GM21526 (cell line): Measurements from ENCODE around the gene NDUFV2.
A peak's percentile ranks its signal among the peaks of the same experiment; 100 is the strongest.
"Not testable (repeated sequence)": the region's sequence is repeated elsewhere in the genome, so short reads cannot be mapped to it uniquely, and the experiment has no call there.

ENCODE experiments used
- ATAC-seq: cut with Tn5 transposase; IDR thresholded peaks from one replicate; pipeline ENCODE4 v1.9.1; 2021; ENCODE audit warnings: moderate library complexity; ENCODE audit not compliant: unreplicated experiment, low FRiP score

Gene NDUFV2

GRCh38 chr18:9088727-9089126, 13.8 kb upstream of the NDUFV2 start:
- ATAC-seq: not testable (repeated sequence)

GRCh38 chr18:9090578-9090977, 11.9 kb upstream of the NDUFV2 start:
- no peak for ATAC-seq

DNA sequence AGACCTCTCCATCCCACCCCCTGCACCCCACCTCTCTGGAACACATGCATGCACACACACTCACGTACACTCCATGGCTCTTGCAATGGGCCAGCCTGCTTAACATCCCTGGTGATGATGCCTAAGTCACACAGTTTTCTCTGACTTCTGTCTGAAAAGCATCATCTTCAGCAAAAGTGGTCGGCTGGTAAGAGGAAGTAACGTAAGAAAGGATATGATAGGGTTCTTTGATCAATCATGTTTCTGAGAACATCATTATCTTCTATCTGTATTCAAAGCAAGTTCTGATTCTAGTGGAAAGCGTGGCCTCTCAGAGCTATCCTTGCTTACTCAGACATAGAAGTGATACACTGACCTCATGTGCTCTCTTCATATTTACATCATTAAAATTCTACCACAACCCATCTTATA, 11.4 kb upstream of the NDUFV2 start:
- no peak for ATAC-seq

- ATAC-seq: no peak
These were observed 9.8 kb upstream of the NDUFV2 start for GRCh38 chr18:9092665-9093064.

DNA sequence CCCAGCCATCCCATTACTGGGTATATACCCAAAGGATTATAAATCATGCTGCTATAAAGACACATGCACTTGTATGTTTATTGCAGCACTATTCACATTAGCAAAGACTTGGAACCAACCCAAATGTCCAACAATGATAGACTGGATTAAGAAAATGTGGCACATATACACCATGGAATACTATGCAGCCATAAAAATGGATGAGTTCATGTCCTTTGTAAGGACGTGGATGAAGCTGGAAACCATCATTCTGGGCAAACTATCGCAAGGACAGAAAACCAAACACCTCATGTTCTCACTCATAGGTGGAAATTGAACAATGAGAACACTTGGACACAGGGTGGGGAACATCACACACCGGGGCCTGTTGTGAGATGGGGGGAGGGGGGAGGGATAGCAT, 9.4 kb upstream of the NDUFV2 start:
- not testable (repeated sequence) for ATAC-seq

- ATAC-seq: no peak
These were observed 7.9 kb upstream of the NDUFV2 start for GRCh38 chr18:9094307-9095226.

GRCh38 chr18:9095297-9096006, 7.0 kb upstream of the NDUFV2 start:
- peak; percentile 77 for ATAC-seq

GRCh38 chr18:9096007-9096371, 6.5 kb upstream of the NDUFV2 start:
- no peak for ATAC-seq

DNA sequence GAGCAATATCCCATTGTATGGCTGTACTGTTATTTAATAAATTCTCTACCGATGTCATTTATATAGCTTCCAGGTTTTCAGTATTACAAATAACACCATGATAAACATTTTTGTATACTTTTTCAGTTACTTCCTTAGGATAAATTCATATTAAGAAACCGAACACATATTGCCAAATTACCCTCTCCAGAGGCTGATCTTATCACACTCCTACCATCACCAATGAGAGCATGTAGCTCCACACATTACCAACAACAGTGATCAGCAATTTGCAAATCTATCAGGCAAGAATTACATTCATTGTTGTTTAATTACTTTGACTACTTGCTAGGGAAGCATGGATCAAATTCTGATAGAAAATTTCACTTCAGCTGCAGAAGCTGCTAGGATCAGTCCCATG, 5.8 kb upstream of the NDUFV2 start:
- ATAC-seq: no peak

GRCh38 chr18:9097349-9097748, 5.2 kb upstream of the NDUFV2 start:
- ATAC-seq: no peak

DNA sequence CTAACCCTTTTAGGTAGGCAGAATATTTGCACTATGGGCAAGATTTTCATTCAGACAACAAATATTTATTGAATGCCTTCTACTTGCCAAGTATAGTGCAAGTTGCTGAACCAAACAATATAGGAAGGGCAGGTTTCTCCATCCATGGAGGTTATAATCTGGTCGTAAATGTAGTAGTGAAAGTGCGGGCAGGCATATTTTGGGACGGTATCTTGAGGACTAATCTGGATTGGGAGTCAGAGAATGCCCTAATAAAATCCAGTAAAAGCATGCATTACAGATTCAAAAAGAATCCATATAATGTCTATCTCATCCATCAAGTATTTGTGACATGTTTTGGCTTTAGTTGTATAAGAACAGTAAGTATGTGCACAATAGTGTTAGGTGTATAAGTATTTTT, 1.7 kb upstream of the NDUFV2 start:
- no peak for ATAC-seq

GRCh38 chr18:9101730-9102507, 580 bp upstream of the NDUFV2 start:
- peak; percentile 14 for ATAC-seq

- no peak for ATAC-seq
These were observed 926 bp downstream of the NDUFV2 start for GRCh38 chr18:9103376-9103873.

- ATAC-seq: no peak
These were observed 1.9 kb downstream of the NDUFV2 start for GRCh38 chr18:9104244-9104901.

DNA sequence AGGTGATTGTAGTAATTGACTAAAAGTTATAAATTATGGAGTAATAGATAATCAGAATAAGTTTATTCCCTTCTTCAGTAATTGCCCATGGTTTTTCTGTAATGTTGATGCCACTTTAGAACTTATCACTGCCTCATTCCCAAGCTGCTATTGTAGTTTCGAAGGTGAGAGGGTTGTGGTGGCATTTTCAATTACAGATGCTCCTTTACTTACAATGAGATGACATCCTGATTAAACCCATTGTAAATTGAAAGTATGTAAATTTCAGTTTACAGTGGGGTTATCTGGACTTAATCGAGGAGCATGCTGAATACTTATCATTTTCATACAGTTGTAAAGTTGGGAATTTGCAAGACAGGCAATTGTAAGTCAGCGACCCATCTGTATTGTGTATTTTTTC, 2.9 kb downstream of the NDUFV2 start:
- no peak for ATAC-seq

DNA sequence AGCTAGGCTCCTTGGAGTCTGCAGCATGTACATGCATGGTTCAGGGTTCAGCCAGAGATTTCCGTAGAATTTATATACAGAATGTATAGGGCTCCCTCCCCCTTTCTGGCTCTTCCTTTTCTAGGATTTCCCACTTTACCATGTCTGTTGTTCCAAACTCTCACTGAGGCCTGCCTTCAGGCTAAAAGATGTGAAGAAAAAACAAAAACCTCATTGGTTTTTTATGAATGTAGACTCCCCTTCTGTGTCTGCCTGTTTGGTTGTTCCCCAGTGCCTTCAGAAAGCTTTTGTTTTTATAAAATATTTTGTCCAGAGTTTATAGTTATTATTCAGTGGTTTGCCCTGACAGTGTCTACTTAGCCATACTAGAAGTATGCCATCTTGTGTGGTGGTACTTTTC, 3.6 kb downstream of the NDUFV2 start:
- no peak for ATAC-seq

GRCh38 chr18:9106800-9107584, 4.5 kb downstream of the NDUFV2 start:
- ATAC-seq: no peak

GRCh38 chr18:9108911-9109310, 6.4 kb downstream of the NDUFV2 start:
- ATAC-seq: no peak

GRCh38 chr18:9109523-9109922, 7.0 kb downstream of the NDUFV2 start:
- no peak for ATAC-seq
